Measurements from ENCODE around the gene DUSP9.

DNA sequence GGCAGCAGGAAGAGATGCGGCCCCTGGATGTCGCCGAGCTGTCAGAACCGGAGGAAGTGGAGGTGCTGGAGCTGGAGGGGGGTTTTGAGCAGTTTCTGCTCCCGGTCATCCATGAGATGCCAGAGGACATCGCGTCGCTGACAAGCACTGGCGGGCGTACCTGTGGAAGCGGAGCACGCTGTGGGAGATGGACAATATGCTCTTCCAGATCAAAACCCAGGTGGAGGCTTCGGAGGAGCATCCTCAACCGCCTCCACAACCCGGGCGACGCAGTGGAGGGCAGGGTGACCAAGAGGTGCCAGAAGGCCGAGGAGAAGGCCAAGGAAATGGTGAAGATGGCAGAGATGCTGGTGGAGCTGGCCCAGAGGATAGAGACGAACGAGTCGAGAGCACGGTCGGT is 40.5 kb upstream of the DUSP9 start:
- TF ChIP-seq EGR1 (IDR thresholded peaks at IDR 0.05; ENCODE audit: borderline replicate concordance in 1 of 2, low read depth in 2 of 2, low read length in 2 of 2): no peak
- no peak for TF ChIP-seq SP1 (IDR thresholded peaks at IDR 0.05; ENCODE audit: low read depth, low read length)
- TF ChIP-seq MTA3 (IDR thresholded peaks at IDR 0.05; ENCODE audit: borderline replicate concordance, low read length): no peak
- TF ChIP-seq GATAD2B (conservative IDR thresholded peaks at IDR 0.05; ENCODE audit: low read depth): no peak
- no peak for TF ChIP-seq CTCF (IDR thresholded peaks at IDR 0.05 in 2 of 3, conservative IDR thresholded peaks at IDR 0.05 in 1 of 3; ENCODE audit: control insufficient read depth in 2 of 3, extremely low read depth in 1 of 3, insufficient read depth in 1 of 3, low read depth in 3 of 3, low read length in 3 of 3)
- no peak for TF ChIP-seq POLR2AphosphoS2 (IDR thresholded peaks at IDR 0.05; ENCODE audit: low read depth, low read length)
- TF ChIP-seq, protein P1, sequence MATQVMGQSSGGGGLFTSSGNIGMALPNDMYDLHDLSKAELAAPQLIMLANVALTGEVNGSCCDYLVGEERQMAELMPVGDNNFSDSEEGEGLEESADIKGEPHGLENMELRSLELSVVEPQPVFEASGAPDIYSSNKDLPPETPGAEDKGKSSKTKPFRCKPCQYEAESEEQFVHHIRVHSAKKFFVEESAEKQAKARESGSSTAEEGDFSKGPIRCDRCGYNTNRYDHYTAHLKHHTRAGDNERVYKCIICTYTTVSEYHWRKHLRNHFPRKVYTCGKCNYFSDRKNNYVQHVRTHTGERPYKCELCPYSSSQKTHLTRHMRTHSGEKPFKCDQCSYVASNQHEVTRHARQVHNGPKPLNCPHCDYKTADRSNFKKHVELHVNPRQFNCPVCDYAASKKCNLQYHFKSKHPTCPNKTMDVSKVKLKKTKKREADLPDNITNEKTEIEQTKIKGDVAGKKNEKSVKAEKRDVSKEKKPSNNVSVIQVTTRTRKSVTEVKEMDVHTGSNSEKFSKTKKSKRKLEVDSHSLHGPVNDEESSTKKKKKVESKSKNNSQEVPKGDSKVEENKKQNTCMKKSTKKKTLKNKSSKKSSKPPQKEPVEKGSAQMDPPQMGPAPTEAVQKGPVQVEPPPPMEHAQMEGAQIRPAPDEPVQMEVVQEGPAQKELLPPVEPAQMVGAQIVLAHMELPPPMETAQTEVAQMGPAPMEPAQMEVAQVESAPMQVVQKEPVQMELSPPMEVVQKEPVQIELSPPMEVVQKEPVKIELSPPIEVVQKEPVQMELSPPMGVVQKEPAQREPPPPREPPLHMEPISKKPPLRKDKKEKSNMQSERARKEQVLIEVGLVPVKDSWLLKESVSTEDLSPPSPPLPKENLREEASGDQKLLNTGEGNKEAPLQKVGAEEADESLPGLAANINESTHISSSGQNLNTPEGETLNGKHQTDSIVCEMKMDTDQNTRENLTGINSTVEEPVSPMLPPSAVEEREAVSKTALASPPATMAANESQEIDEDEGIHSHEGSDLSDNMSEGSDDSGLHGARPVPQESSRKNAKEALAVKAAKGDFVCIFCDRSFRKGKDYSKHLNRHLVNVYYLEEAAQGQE (IDR thresholded peaks at IDR 0.05; ENCODE audit: low read depth, low read length): no peak

All from GM12878 (cell line).